Lower lobe of right lung (tissue), 2 donors: ENCODE data around the gene NR0B2. TPM values are rescaled to one million over a fixed set of nuclear protein-coding genes. Genes with fewer than 3 reads are reported as not detected.

Source experiments
- ATAC-seq, 2 donors: fragments of 200-7000 bp; cut with Tn5 transposase; one replicate each; pipeline ENCODE4 v1.9.1; 2020 to 2022; ENCODE audit warnings: mild to moderate bottlenecking in 2 of 2, moderate library complexity in 2 of 2
- DNase-seq: peaks from one replicate; pipeline ENCODE4 v3.0.0-alpha.2; 2020
- H3K27ac ChIP-seq: fragments of 200-600 bp; one replicate; pipeline ENCODE4 v1.8.0; 2022
- H3K27me3 ChIP-seq: fragments of 200-600 bp; one replicate; pipeline ENCODE4 v1.8.0; 2022; ENCODE audit warnings: low read depth
- H3K36me3 ChIP-seq: fragments of 200-600 bp; one replicate; pipeline ENCODE4 v1.8.0; 2022; ENCODE audit warnings: mild to moderate bottlenecking
- H3K4me1 ChIP-seq: fragments of 200-600 bp; one replicate; pipeline ENCODE4 v1.8.0; 2022
- H3K4me3 ChIP-seq: fragments of 200-600 bp; one replicate; pipeline ENCODE4 v1.8.0; 2022; ENCODE audit warnings: mild to moderate bottlenecking
- H3K9me3 ChIP-seq: fragments of 200-600 bp; one replicate; pipeline ENCODE4 v1.8.0; 2022
- CTCF ChIP-seq: fragments of 200-600 bp; IDR thresholded peaks from one replicate; pipeline ENCODE4 v1.8.0; 2022; ENCODE audit warnings: antibody characterized with exemption, mild to moderate bottlenecking
- intact Hi-C: fragments of 100-400 bp; cut with DNase I; formaldehyde crosslinking; loops from one replicate; pipeline ENCODE4 v1.11.0; 2022
- total RNA-seq: library from RNA; stranded (reverse); fragmentation: NEBNext Ultra II Directional; extraction: Animal tissue kit (Norgen Biotek cat#: 25700); gene quantifications from one replicate; pipeline ENCODE4 v1.2.1, GENCODE V29; 2021
- donor health status: DM: no; HTN: yes; CAD: no; lungs with severe emphysema.

Gene NR0B2
- total RNA-seq, 1 donor from 2014 or later: 2.2 TPM

GRCh38 chr1:26945138-26945537 lies 31.4 kb upstream of the NR0B2 start:
- intact Hi-C loops: no loop called here
- H3K27me3 ChIP-seq: no peaks in the 10 kb centered on the region
- ATAC-seq (no peak), DNase-seq (no peak)
- H3K4me3 ChIP-seq: no peak overlapping the region
- no peak for TF ChIP-seq CTCF
- no peaks in the 10 kb centered on the region for H3K9me3 ChIP-seq
- no peaks in the 10 kb centered on the region for H3K4me1 ChIP-seq
- H3K27ac ChIP-seq: no peak overlapping the region
- peaks cover 78% of the 10 kb centered on the region for H3K36me3 ChIP-seq

GRCh38 chr1:26942656-26943055 lies 28.9 kb upstream of the NR0B2 start:
- DNase-seq (no peak), ATAC-seq (no peak)
- peaks cover 75% of the 10 kb centered on the region for H3K36me3 ChIP-seq
- no peak for TF ChIP-seq CTCF
- H3K9me3 ChIP-seq: no peaks in the 10 kb centered on the region
- no peak overlapping the region for H3K27ac ChIP-seq
- no peaks in the 10 kb centered on the region for H3K27me3 ChIP-seq
- H3K4me3 ChIP-seq: no peak overlapping the region
- H3K4me1 ChIP-seq: no peaks in the 10 kb centered on the region
- intact Hi-C loops: no loop called here

GRCh38 chr1:26941311-26941710 lies 27.5 kb upstream of the NR0B2 start:
- Histone ChIP-seq H3K4me1 (no peaks in the 10 kb centered on the region), H3K27ac (no peak overlapping the region), H3K27me3 (no peaks in the 10 kb centered on the region), H3K4me3 (no peak overlapping the region), H3K36me3 (peaks cover 76% of the 10 kb centered on the region), H3K9me3 (no peaks in the 10 kb centered on the region)
- no peak for DNase-seq
- TF ChIP-seq CTCF: no peak
- intact Hi-C loops: no loop called here
- ATAC-seq: no peak

GRCh38 chr1:26938659-26939025 lies 24.9 kb upstream of the NR0B2 start:
- no peak overlapping the region for H3K4me3 ChIP-seq
- H3K4me1 ChIP-seq: no peaks in the 10 kb centered on the region
- H3K9me3 ChIP-seq: no peaks in the 10 kb centered on the region
- peaks cover 63% of the 10 kb centered on the region for H3K36me3 ChIP-seq
- TF ChIP-seq CTCF: no peak
- no peak for DNase-seq
- intact Hi-C loops: no loop called here
- H3K27ac ChIP-seq: no peak overlapping the region
- no peaks in the 10 kb centered on the region for H3K27me3 ChIP-seq
- ATAC-seq: no peak

- Histone ChIP-seq H3K4me3 (no peak overlapping the region), H3K27me3 (no peaks in the 10 kb centered on the region), H3K4me1 (no peaks in the 10 kb centered on the region), H3K27ac (no peak overlapping the region), H3K9me3 (no peaks in the 10 kb centered on the region), H3K36me3 (peaks cover 63% of the 10 kb centered on the region)
- DNase-seq: no peak
- TF ChIP-seq CTCF: no peak
- intact Hi-C loops: no loop called here
- peak; percentile 13 to 20 for ATAC-seq
Observed at GRCh38 chr1:26938004-26938658, 24.4 kb upstream of the NR0B2 start.
